HG03025 (cell line): ENCODE measurements around the gene GAB2.
A peak's percentile ranks its signal among the peaks of the same experiment; 100 is the strongest.
"Not testable (repeated sequence)": the region's sequence is repeated elsewhere in the genome, so short reads cannot be mapped to it uniquely, and the experiment has no call there.

Experiments
- ATAC-seq: cut with Tn5 transposase; IDR thresholded peaks from one replicate; pipeline ENCODE4 v1.9.1; 2021; ENCODE audit warnings: mild to moderate bottlenecking, moderate library complexity; ENCODE audit not compliant: unreplicated experiment, low FRiP score

The GAB2 gene

GRCh38 chr11:78417175-78417887, at the start of gene GAB2:
TSS of gene GAB2 (minus strand) at chr11:78417820. CDS start at chr11:78417720, 100 bp downstream.
- ATAC-seq: peak; percentile 19

GRCh38 chr11:78467370-78467769, 49.8 kb upstream of the GAB2 start:
- ATAC-seq: no peak

GRCh38 chr11:78465169-78465942, 47.7 kb upstream of the GAB2 start:
- peak; percentile 97 for ATAC-seq

GRCh38 chr11:78464787-78465168, 47.2 kb upstream of the GAB2 start:
- not testable (repeated sequence) for ATAC-seq

GRCh38 chr11:78460471-78460870, 42.9 kb upstream of the GAB2 start:
- no peak for ATAC-seq

GRCh38 chr11:78459738-78460137, 42.1 kb upstream of the GAB2 start:
- no peak for ATAC-seq

GRCh38 chr11:78457448-78457847, 39.8 kb upstream of the GAB2 start:
- no peak for ATAC-seq

GRCh38 chr11:78453140-78453935, 35.7 kb upstream of the GAB2 start:
- no peak for ATAC-seq

GRCh38 chr11:78451371-78452150, 33.9 kb upstream of the GAB2 start:
- ATAC-seq: no peak

- ATAC-seq: no peak
These were observed 33.2 kb upstream of the GAB2 start for GRCh38 chr11:78450866-78451265.

GRCh38 chr11:78449866-78450265, 32.2 kb upstream of the GAB2 start:
- ATAC-seq: no peak

- ATAC-seq: no peak
These were observed 28.6 kb upstream of the GAB2 start for GRCh38 chr11:78446210-78446609.

GRCh38 chr11:78444726-78445125, 27.1 kb upstream of the GAB2 start:
- no peak for ATAC-seq

GRCh38 chr11:78441956-78442355, 24.3 kb upstream of the GAB2 start:
- ATAC-seq: no peak

- ATAC-seq: no peak
These were observed 20.8 kb upstream of the GAB2 start for GRCh38 chr11:78438298-78438975.

- no peak for ATAC-seq
These were observed 15.3 kb upstream of the GAB2 start for GRCh38 chr11:78432956-78433355.

- no peak for ATAC-seq
These were observed 14.5 kb upstream of the GAB2 start for GRCh38 chr11:78432058-78432515.

GRCh38 chr11:78429660-78430059, 12.0 kb upstream of the GAB2 start:
- no peak for ATAC-seq

- ATAC-seq: no peak
These were observed 11.6 kb upstream of the GAB2 start for GRCh38 chr11:78429209-78429608.

- ATAC-seq: no peak
These were observed 11.2 kb upstream of the GAB2 start for GRCh38 chr11:78428773-78429172.
